NCI-H2029 (cell line): ENCODE measurements around the gene CLEC5A.
"Not testable (repeated sequence)": the region's sequence is repeated elsewhere in the genome, so short reads cannot be mapped to it uniquely, and the experiment has no call there.

ENCODE experiments used
- DNase-seq: peaks from one replicate; lab custom pipeline; 2025; lab: John Stamatoyannopoulos, UW

CLEC5A gene

GRCh38 chr7:141949021-141949420, 2.2 kb upstream of the CLEC5A start:
- no peak for DNase-seq

- no peak for DNase-seq
These were observed 1.4 kb downstream of the CLEC5A start for GRCh38 chr7:141945356-141945755.

GRCh38 chr7:141944811-141945210, 2.0 kb downstream of the CLEC5A start:
- no peak for DNase-seq

GRCh38 chr7:141943846-141944245, 2.9 kb downstream of the CLEC5A start:
- DNase-seq: no peak

GRCh38 chr7:141941075-141941474, 5.7 kb downstream of the CLEC5A start:
- no peak for DNase-seq

GRCh38 chr7:141930211-141930610, 16.6 kb downstream of the CLEC5A start:
- no peak for DNase-seq

- DNase-seq: no peak
These were observed 18.0 kb downstream of the CLEC5A start for GRCh38 chr7:141928845-141929195.

GRCh38 chr7:141928146-141928844, 18.5 kb downstream of the CLEC5A start:
- DNase-seq: no peak

GRCh38 chr7:141920281-141920680, 26.5 kb downstream of the CLEC5A start:
- DNase-seq: no peak

- no peak for DNase-seq
These were observed 30.7 kb downstream of the CLEC5A start, which contains the start of gene OR9A4 for GRCh38 chr7:141916099-141916498. TSS of gene OR9A4 (plus strand) at chr7:141916399. CDS start at chr7:141918876, 2,477 bp downstream.

GRCh38 chr7:141915565-141915964, 31.2 kb downstream of the CLEC5A start:
- DNase-seq: no peak

- no peak for DNase-seq
These were observed 35.4 kb downstream of the CLEC5A start for GRCh38 chr7:141911391-141911790.

GRCh38 chr7:141906285-141906684, 40.5 kb downstream of the CLEC5A start:
- DNase-seq: no peak

GRCh38 chr7:141899366-141899765, 47.4 kb downstream of the CLEC5A start:
- DNase-seq: not testable (repeated sequence)

- no peak for DNase-seq
These were observed 55.4 kb downstream of the CLEC5A start for GRCh38 chr7:141891336-141891735.

- no peak for DNase-seq
These were observed 57.5 kb downstream of the CLEC5A start for GRCh38 chr7:141889321-141889720.

- DNase-seq: no peak
These were observed 62.1 kb downstream of the CLEC5A start for GRCh38 chr7:141884539-141885225.

GRCh38 chr7:141880960-141881359, 65.8 kb downstream of the CLEC5A start:
- no peak for DNase-seq

GRCh38 chr7:141877365-141877764, 69.4 kb downstream of the CLEC5A start:
- no peak for DNase-seq
